Measurements from ENCODE around the gene H2BK1.

H2BK1 gene

GRCh38 chr7:151210087-151210854 is at the start of gene H2BK1:
Gene H2BK1 (minus strand): TSS chr7:151210488. CDS start chr7:151210318, 170 bp downstream.
- no peak for DNase-seq

GRCh38 chr7:151257990-151258389 is 47.7 kb upstream of the H2BK1 start:
- no peak for DNase-seq

GRCh38 chr7:151256410-151257045 is 46.2 kb upstream of the H2BK1 start:
- DNase-seq = no peak

GRCh38 chr7:151255390-151255789 is 45.1 kb upstream of the H2BK1 start:
- no peak for DNase-seq

- no peak for DNase-seq
Measured at GRCh38 chr7:151254851-151255250, 44.6 kb upstream of the H2BK1 start.

GRCh38 chr7:151254316-151254715 is 44.0 kb upstream of the H2BK1 start:
- no peak for DNase-seq

- no peak for DNase-seq
Measured at GRCh38 chr7:151252961-151253711, 42.8 kb upstream of the H2BK1 start.

- no peak for DNase-seq
Measured at GRCh38 chr7:151252561-151252835, 42.2 kb upstream of the H2BK1 start.

GRCh38 chr7:151251689-151252560 is 41.6 kb upstream of the H2BK1 start:
- DNase-seq = no peak

GRCh38 chr7:151251328-151251688 is 41.0 kb upstream of the H2BK1 start:
- no peak for DNase-seq

- DNase-seq = no peak
Measured at GRCh38 chr7:151250181-151251132, 40.2 kb upstream of the H2BK1 start.

GRCh38 chr7:151249732-151250072 is 39.4 kb upstream of the H2BK1 start:
- no peak for DNase-seq

GRCh38 chr7:151249034-151249731 is 38.9 kb upstream of the H2BK1 start:
- DNase-seq = no peak

- DNase-seq = no peak
Measured at GRCh38 chr7:151248346-151249033, 38.2 kb upstream of the H2BK1 start, which contains the start of gene SMARCD3. Gene SMARCD3 (minus strand): TSS chr7:151248694. CDS start chr7:151248562, 132 bp downstream.

GRCh38 chr7:151247611-151248345 is 37.5 kb upstream of the H2BK1 start:
- DNase-seq = no peak

GRCh38 chr7:151246851-151247580 is 36.7 kb upstream of the H2BK1 start:
- DNase-seq = no peak

GRCh38 chr7:151246102-151246850 is 36.0 kb upstream of the H2BK1 start:
- no peak for DNase-seq

GRCh38 chr7:151245360-151246101 is 35.2 kb upstream of the H2BK1 start:
- DNase-seq = peak; percentile 14
